HepG2 (cell line): Measurements from ENCODE around the gene WDR6. TPM values are rescaled to one million over a fixed set of nuclear protein-coding genes. Genes with fewer than 3 reads are reported as not detected.

Source experiments
- FIP1L1 ChIP-seq: fragments of 200-400 bp; formaldehyde crosslinking; IDR thresholded peaks from 2 replicates; pipeline ENCODE4 v1.6.1; 2018; ENCODE audit warnings: low read depth, mild to moderate bottlenecking, low read length, moderate library complexity, borderline replicate concordance; ENCODE audit not compliant: insufficient read depth
- HMG20A ChIP-seq: IDR thresholded peaks from 2 replicates; pipeline ENCODE4 v1.6.1; 2016; ENCODE audit warnings: borderline replicate concordance
- MTF2 ChIP-seq: sonication (generic); formaldehyde crosslinking; IDR thresholded peaks from 2 replicates; pipeline ENCODE4 v1.5.0; 2020; ENCODE audit warnings: missing genetic modification reagents, borderline replicate concordance
- NR2F6 ChIP-seq, 2 experiments: IDR thresholded peaks; 2 replicates each; pipeline ENCODE4 v1.6.1; 2016; ENCODE audit warnings: antibody characterized with exemption in 1 of 2, mild to moderate bottlenecking in 1 of 2
- PAWR ChIP-seq: sonication (generic); formaldehyde crosslinking; IDR thresholded peaks from 2 replicates; pipeline ENCODE4 v1.4.0; 2020; ENCODE audit warnings: missing genetic modification reagents, mild to moderate bottlenecking, borderline replicate concordance
- POLR2AphosphoS5 ChIP-seq: IDR thresholded peaks from 2 replicates; pipeline ENCODE4 v1.6.1; 2012; ENCODE audit warnings: low read depth, low read length
- SOX13 ChIP-seq, 3 experiments: fragments of 450-650 bp in 1 of 3; sonication (generic) in 1 of 3; formaldehyde crosslinking in 1 of 3; IDR thresholded peaks in 2 of 3; conservative IDR thresholded peaks in 1 of 3; 2 replicates each; pipeline versions ENCODE4 v1.5.0 to v1.6.1; 2016 to 2020; ENCODE audit warnings: antibody characterized with exemption in 1 of 3, mild to moderate bottlenecking in 1 of 3, missing compliant biosample characterization in 1 of 3, missing genetic modification reagents in 1 of 3, moderate library complexity in 1 of 3
- TBX2 ChIP-seq: sonication (generic); formaldehyde crosslinking; IDR thresholded peaks from 2 replicates; pipeline ENCODE4 v1.5.0; 2020; ENCODE audit warnings: missing genetic modification reagents, mild to moderate bottlenecking, borderline replicate concordance
- THAP11 ChIP-seq: IDR thresholded peaks from 2 replicates; pipeline ENCODE4 v1.6.1; 2016; ENCODE audit warnings: missing biosample characterization, missing genetic modification reagents
- TSC22D2 ChIP-seq: sonication (generic); formaldehyde crosslinking; IDR thresholded peaks from 2 replicates; pipeline ENCODE4 v1.5.1; 2020; ENCODE audit warnings: missing genetic modification reagents, mild to moderate bottlenecking, borderline replicate concordance
- ZFP1 ChIP-seq: IDR thresholded peaks from 2 replicates; pipeline ENCODE4 v1.6.1; 2016
- ZFP36 ChIP-seq: fragments of 150-350 bp; IDR thresholded peaks from 2 replicates; pipeline ENCODE4 v1.6.1; 2018; ENCODE audit warnings: borderline replicate concordance, low read length, low read depth; ENCODE audit not compliant: partially characterized antibody
- ZFX ChIP-seq: sonication (generic); formaldehyde crosslinking; IDR thresholded peaks from 2 replicates; pipeline ENCODE4 v1.4.0; 2020; ENCODE audit warnings: mild to moderate bottlenecking, low read depth, missing genetic modification reagents, moderate library complexity
- ZMYM3 ChIP-seq: sonication (generic); formaldehyde crosslinking; IDR thresholded peaks from 2 replicates; pipeline ENCODE4 v1.5.1; 2020; ENCODE audit warnings: mild to moderate bottlenecking, missing genetic modification reagents
- ZNF329 ChIP-seq: sonication (generic); formaldehyde crosslinking; IDR thresholded peaks from 2 replicates; pipeline ENCODE4 v1.9.0; 2021; ENCODE audit warnings: low read depth, mild to moderate bottlenecking, missing genetic modification reagents
- ZNF34 ChIP-seq: sonication (generic); formaldehyde crosslinking; IDR thresholded peaks from 2 replicates; pipeline ENCODE4 v1.4.0; 2020; ENCODE audit warnings: mild to moderate bottlenecking, missing genetic modification reagents, borderline replicate concordance
- ZNF343 ChIP-seq: sonication (generic); formaldehyde crosslinking; IDR thresholded peaks from 2 replicates; pipeline ENCODE4 v1.4.0; 2020; ENCODE audit warnings: mild to moderate bottlenecking, missing genetic modification reagents
- ZNF749 ChIP-seq: sonication (generic); formaldehyde crosslinking; IDR thresholded peaks from 2 replicates; pipeline ENCODE4 v1.8.0; 2022; ENCODE audit warnings: mild to moderate bottlenecking, missing genetic modification reagents, moderate library complexity, borderline replicate concordance
- ZNF776 ChIP-seq: sonication (generic); formaldehyde crosslinking; IDR thresholded peaks from 2 replicates; pipeline ENCODE4 v1.4.0; 2020; ENCODE audit warnings: mild to moderate bottlenecking, missing genetic modification reagents
- ZNF777 ChIP-seq: sonication (generic); formaldehyde crosslinking; IDR thresholded peaks from 2 replicates; pipeline ENCODE4 v1.4.0; 2020; ENCODE audit warnings: missing genetic modification reagents
- polyA plus RNA-seq, 8 experiments: library from polyadenylated mRNA; depleted of rRNA in 3 of 8; stranded (reverse) in 7 of 8; unstranded in 1 of 8; fragments of >200 nt; fragmentation: Illumina TruSeq in 4 of 8; extraction: Trizol in 4 of 8; gene quantifications; 2 replicates each; pipeline versions ENCODE4 v1.2.1 to v1.2.3, GENCODE V29; 2011 to 2016; ENCODE audit warnings: low read depth in 4 of 8, missing spikeins in 1 of 8, mixed read lengths in 1 of 8; ENCODE audit not compliant: insufficient read depth in 1 of 8
- total RNA-seq, 5 experiments: library from RNA; depleted of rRNA; stranded (reverse); fragments of >200 nt; fragmentation: Illumina TruSeq; extraction: Trizol; gene quantifications; 2 replicates each; pipeline ENCODE4 v1.2.3, GENCODE V29; 2016; ENCODE audit warnings: low read depth in 1 of 5
- TF ChIP-seq, protein P1 (sequence below): sonication (generic); formaldehyde crosslinking; IDR thresholded peaks from 2 replicates; pipeline ENCODE4 v1.4.0; 2020; ENCODE audit warnings: missing genetic modification reagents
- TF ChIP-seq, protein P2 (sequence below): sonication (generic); formaldehyde crosslinking; IDR thresholded peaks from 2 replicates; pipeline ENCODE4 v1.5.0; 2020; ENCODE audit warnings: missing genetic modification reagents

The WDR6 gene
- total and polyA plus RNA-seq, 2 of the 13 experiments (the other 11 are each of a cell fraction or from before 2014, with no cell fraction given): 73.4 to 139 TPM

GRCh38 chr3:49021813-49022687 is 14.9 kb downstream of the WDR6 start, which contains the start of gene NDUFAF3 (continued):
- TF ChIP-seq, protein P1, sequence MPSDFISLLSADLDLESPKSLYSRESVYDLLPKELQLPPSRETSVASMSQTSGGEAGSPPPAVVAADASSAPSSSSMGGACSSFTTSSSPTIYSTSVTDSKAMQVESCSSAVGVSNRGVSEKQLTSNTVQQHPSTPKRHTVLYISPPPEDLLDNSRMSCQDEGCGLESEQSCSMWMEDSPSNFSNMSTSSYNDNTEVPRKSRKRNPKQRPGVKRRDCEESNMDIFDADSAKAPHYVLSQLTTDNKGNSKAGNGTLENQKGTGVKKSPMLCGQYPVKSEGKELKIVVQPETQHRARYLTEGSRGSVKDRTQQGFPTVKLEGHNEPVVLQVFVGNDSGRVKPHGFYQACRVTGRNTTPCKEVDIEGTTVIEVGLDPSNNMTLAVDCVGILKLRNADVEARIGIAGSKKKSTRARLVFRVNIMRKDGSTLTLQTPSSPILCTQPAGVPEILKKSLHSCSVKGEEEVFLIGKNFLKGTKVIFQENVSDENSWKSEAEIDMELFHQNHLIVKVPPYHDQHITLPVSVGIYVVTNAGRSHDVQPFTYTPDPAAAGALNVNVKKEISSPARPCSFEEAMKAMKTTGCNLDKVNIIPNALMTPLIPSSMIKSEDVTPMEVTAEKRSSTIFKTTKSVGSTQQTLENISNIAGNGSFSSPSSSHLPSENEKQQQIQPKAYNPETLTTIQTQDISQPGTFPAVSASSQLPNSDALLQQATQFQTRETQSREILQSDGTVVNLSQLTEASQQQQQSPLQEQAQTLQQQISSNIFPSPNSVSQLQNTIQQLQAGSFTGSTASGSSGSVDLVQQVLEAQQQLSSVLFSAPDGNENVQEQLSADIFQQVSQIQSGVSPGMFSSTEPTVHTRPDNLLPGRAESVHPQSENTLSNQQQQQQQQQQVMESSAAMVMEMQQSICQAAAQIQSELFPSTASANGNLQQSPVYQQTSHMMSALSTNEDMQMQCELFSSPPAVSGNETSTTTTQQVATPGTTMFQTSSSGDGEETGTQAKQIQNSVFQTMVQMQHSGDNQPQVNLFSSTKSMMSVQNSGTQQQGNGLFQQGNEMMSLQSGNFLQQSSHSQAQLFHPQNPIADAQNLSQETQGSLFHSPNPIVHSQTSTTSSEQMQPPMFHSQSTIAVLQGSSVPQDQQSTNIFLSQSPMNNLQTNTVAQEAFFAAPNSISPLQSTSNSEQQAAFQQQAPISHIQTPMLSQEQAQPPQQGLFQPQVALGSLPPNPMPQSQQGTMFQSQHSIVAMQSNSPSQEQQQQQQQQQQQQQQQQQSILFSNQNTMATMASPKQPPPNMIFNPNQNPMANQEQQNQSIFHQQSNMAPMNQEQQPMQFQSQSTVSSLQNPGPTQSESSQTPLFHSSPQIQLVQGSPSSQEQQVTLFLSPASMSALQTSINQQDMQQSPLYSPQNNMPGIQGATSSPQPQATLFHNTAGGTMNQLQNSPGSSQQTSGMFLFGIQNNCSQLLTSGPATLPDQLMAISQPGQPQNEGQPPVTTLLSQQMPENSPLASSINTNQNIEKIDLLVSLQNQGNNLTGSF (CRISPR knock-in tag): no peak
- no peak for TF ChIP-seq SOX13 (IDR thresholded peaks at IDR 0.05)
- 0 out of 4 replicates have a peak, but pooled peaks of 1 of the 2 experiments have one; percentile 4 for TF ChIP-seq SOX13 (CRISPR knock-in tag; conservative IDR thresholded peaks at IDR 0.05 in 1 of 2, IDR thresholded peaks at IDR 0.05 in 1 of 2)
- TF ChIP-seq MTF2 (CRISPR knock-in tag): no peak
- TF ChIP-seq ZFX (CRISPR knock-in tag): peak; percentile 74; the same call in 1 of the 2 replicates
- 0 out of 2 replicates have a peak, but pooled peaks have one; percentile 16 for TF ChIP-seq ZNF343 (CRISPR knock-in tag)
- peak; percentile 91 for TF ChIP-seq ZNF329
- no peak for TF ChIP-seq TSC22D2 (CRISPR knock-in tag)
- TF ChIP-seq ZNF34 (CRISPR knock-in tag): no peak
- TF ChIP-seq, protein P2, sequence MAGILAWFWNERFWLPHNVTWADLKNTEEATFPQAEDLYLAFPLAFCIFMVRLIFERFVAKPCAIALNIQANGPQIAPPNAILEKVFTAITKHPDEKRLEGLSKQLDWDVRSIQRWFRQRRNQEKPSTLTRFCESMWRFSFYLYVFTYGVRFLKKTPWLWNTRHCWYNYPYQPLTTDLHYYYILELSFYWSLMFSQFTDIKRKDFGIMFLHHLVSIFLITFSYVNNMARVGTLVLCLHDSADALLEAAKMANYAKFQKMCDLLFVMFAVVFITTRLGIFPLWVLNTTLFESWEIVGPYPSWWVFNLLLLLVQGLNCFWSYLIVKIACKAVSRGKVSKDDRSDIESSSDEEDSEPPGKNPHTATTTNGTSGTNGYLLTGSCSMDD (CRISPR knock-in tag): no peak
- TF ChIP-seq NR2F6 (IDR thresholded peaks at IDR 0.05): no peak
- 0 out of 2 replicates have a peak, but pooled peaks have one; percentile 43 for TF ChIP-seq NR2F6 (CRISPR knock-in tag; IDR thresholded peaks at IDR 0.05)
- TF ChIP-seq ZNF777: peak; percentile 48; the same call in 1 of the 2 replicates
- no peak for TF ChIP-seq HMG20A (CRISPR knock-in tag)
- TF ChIP-seq PAWR: no peak
- peak; percentile 78 for TF ChIP-seq POLR2AphosphoS5
- no peak for TF ChIP-seq ZNF749 (CRISPR knock-in tag)
- TF ChIP-seq ZNF776 (CRISPR knock-in tag): peak; percentile 89; the same call in 1 of the 2 replicates
- peak; percentile 87 for TF ChIP-seq THAP11
- no peak for TF ChIP-seq FIP1L1
- TF ChIP-seq TBX2 (CRISPR knock-in tag): peak; percentile 71; the same call in 1 of the 2 replicates
- no peak for TF ChIP-seq ZMYM3 (CRISPR knock-in tag)
- no peak for TF ChIP-seq ZFP36
- TF ChIP-seq ZFP1 (CRISPR knock-in tag): no peak
